ENCODE results near the gene IGLL5. TPM values are rescaled to one million over a fixed set of nuclear protein-coding genes. Genes with fewer than 3 reads are reported as not detected.

Gene IGLL5
- not detected in 2 replicates for total RNA-seq

DNA sequence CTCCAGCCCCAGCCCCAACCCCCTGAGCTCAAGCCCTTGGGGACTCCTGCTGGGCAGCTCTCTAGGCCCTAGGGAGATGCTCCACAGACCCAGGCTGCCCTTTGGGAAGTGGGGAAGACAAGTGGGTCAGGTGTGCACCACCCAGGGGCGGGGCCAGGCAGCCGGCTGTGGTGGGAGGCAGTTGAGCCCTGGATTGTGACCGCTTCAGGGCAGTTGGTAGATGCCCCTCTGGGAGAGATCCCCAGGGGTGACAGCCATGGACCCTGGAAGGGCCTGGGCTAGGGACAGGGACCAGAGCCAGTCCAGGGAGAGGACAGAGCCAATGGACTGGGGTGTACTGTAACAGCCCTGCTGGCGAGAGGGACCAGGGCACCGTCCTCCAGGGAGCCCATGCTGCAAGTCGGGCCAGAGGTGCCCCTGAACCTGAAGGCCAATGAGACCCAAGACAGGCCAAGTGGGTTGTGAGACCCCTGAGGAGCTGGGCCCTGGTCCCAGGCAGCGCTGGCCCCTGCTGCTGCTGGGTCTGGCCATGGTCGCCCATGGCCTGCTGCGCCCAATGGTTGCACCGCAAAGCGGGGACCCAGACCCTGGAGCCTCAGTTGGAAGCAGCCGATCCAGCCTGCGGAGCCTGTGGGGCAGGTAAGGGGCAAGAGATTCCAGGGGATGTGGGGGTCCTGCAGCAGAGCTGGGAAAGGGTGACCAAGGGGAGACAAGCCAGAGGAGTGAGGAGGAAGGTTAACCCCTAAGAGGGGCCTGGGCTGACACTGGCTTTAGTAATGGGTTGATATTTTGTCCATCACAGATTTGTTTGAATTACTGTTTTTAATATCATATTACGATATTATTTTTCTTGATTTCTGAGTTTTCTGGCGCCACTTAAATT lies at the start of gene IGLL5:
Gene IGLL5 (plus strand): TSS at position 196 of the 883 bp plus-strand sequence. CDS start 238 bp downstream, at position 434.

Small RNAs within 50 kb of the gene (small RNA-seq; reads per million reads assigned to genes)
- gene IGLC4: not detected
- not detected for gene IGLC5
- gene IGLJ1: not detected
- not detected for gene IGLJ2
- not detected for gene IGLJ3
- not detected for gene IGLJ4
- gene IGLJ5: not detected
- gene IGLJ6: not detected
- not detected for gene IGLJ7
- not detected for gene IGLV2-5
- gene IGLV3-2: not detected
- gene IGLV3-4: not detected
- gene IGLV3-6: not detected
- not detected for gene IGLV3-7
- not detected for gene MIR5571

Other genes with a start within 250 kb of the IGLL5 start
- gene GGTLC2, start 243.2 kb upstream of the IGLL5 start, total RNA-seq: not detected in 2 replicates
- gene GNAZ, start 182.7 kb downstream of the IGLL5 start, total RNA-seq: 3.0 and 4.3 TPM in 2 replicates